Esophagus muscularis mucosa (tissue), 4 donors: ENCODE results near the gene BNC2. TPM values are rescaled to one million over a fixed set of nuclear protein-coding genes. Genes with fewer than 3 reads are reported as not detected.

Source experiments
- DNase-seq: peaks from one replicate; pipeline ENCODE4 v3.0.0-alpha.2; 2017; ENCODE audit errors: extremely low spot score
- H3K27ac ChIP-seq, 4 donors: fragments of 200-600 bp; sonication (generic); replicated peaks in 1 of 4; 1 replicate in 3 of 4; 2 replicates in 1 of 4; pipeline ENCODE4 v1.5.1; 2016 to 2019; ENCODE audit warnings: mild to moderate bottlenecking in 1 of 4
- H3K27me3 ChIP-seq, 4 donors: fragments of 200-600 bp; sonication (generic); one replicate each; pipeline versions ENCODE4 v1.5.1 to v1.6.0; 2016 to 2019
- H3K36me3 ChIP-seq, 4 donors: fragments of 200-600 bp; sonication (generic); one replicate each; pipeline ENCODE4 v1.5.1; 2016 to 2019
- H3K4me1 ChIP-seq, 4 donors: fragments of 200-600 bp; sonication (generic); one replicate each; pipeline ENCODE4 v1.5.1; 2016 to 2019
- H3K4me3 ChIP-seq, 4 donors: fragments of 200-600 bp; sonication (generic); 1 replicate in 2 of 4; 2 replicates in 2 of 4; pipeline ENCODE4 v1.5.1; 2016 to 2019; ENCODE audit warnings: mild to moderate bottlenecking in 4 of 4, moderate library complexity in 1 of 4
- H3K9me3 ChIP-seq, 4 donors: fragments of 200-600 bp; sonication (generic); 1 replicate in 3 of 4; 2 replicates in 1 of 4; pipeline ENCODE4 v1.5.1; 2016 to 2019
- CTCF ChIP-seq, 3 experiments: fragments of 200-600 bp in 2 of 3; fragments of 450-650 bp in 1 of 3; sonication (generic) in 2 of 3; IDR thresholded peaks; one replicate each; pipeline ENCODE4 v1.5.1; 2017 to 2019; ENCODE audit warnings: antibody characterized with exemption in 3 of 3, mild to moderate bottlenecking in 2 of 3, moderate library complexity in 1 of 3
- EP300 ChIP-seq: sonication (generic); formaldehyde crosslinking; IDR thresholded peaks from one replicate; pipeline ENCODE4 v1.6.1; 2017; ENCODE audit warnings: antibody characterized with exemption
- POLR2A ChIP-seq: fragments of 450-650 bp; IDR thresholded peaks from one replicate; pipeline ENCODE4 v1.6.1; 2017; ENCODE audit warnings: antibody characterized with exemption, moderate library complexity, mild to moderate bottlenecking, low read depth
- POLR2AphosphoS5 ChIP-seq, 2 donors: sonication (generic); formaldehyde crosslinking; IDR thresholded peaks; one replicate each; pipeline ENCODE4 v1.6.1; 2017; ENCODE audit warnings: antibody characterized with exemption in 2 of 2
- WGBS: methylation state at CpG from one replicate; pipeline ENCODE4 v1.1.5; 2018; 5-methylcytosine and 5-hydroxymethylcytosine counted together
- intact Hi-C: fragments of 100-400 bp; cut with DNase I; formaldehyde crosslinking; loops from one replicate; pipeline ENCODE4 v1.15.1; 2023
- total RNA-seq, 4 donors: library from RNA; depleted of rRNA; stranded (reverse); fragments of >200 nt; gene quantifications; one replicate each; pipeline versions ENCODE4 v1.1.0 to v1.2.1, GENCODE V29; 2016

The BNC2 gene
- total RNA-seq, 4 donors from 2014 or later = 95.3 to 138 (median 123) TPM

DNA sequence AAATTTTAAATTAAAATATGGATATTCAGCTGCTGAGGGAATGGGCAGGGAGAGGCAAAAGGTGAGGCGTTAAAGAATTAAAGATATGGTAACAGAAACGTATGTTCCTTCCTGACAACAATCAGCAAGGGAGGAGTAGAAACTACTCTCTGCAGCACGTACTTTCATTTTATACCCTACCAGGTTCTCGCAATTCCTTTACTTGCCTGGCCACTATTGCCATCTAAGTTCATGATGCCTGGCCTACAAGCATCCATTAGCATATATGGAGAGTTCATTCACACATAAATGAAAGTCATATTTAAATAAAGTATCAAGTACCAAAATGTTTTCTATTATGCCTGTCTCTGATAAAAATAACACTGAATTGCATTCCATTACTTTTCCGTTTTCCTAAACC is 125.1 kb downstream of the BNC2 start:
- no peak overlapping the region for H3K4me3 ChIP-seq
- no peak for DNase-seq
- intact Hi-C loops = no loop called here
- TF ChIP-seq POLR2A (no peak), POLR2AphosphoS5 (IDR thresholded peaks at IDR 0.05) (no peak), EP300 (no peak), CTCF (IDR thresholded peaks at IDR 0.05) (no peak)
- no peak overlapping the region for H3K27ac ChIP-seq
- H3K36me3 ChIP-seq = no peaks in the 10 kb centered on the region
- H3K4me1 ChIP-seq = peaks cover 0 to 29% (median 17%) of the 10 kb centered on the region in 4 donors
- no peaks in the 10 kb centered on the region for H3K27me3 ChIP-seq
- 66% methylated on average over 5 of the region's 5 CpGs for WGBS
- H3K9me3 ChIP-seq = no peaks in the 10 kb centered on the region

- H3K9me3 ChIP-seq = no peaks in the 10 kb centered on the region
- no peak overlapping the region for H3K27ac ChIP-seq
- no peaks in the 10 kb centered on the region for H3K36me3 ChIP-seq
- WGBS = 16% methylated on average over 2 of the region's 2 CpGs
- intact Hi-C loops = no loop called here
- peaks cover 0 to 29% (median 17%) of the 10 kb centered on the region in 4 donors for H3K4me1 ChIP-seq
- H3K27me3 ChIP-seq = no peaks in the 10 kb centered on the region
- no peak overlapping the region for H3K4me3 ChIP-seq
- DNase-seq = no peak
- TF ChIP-seq EP300 (no peak), CTCF (IDR thresholded peaks at IDR 0.05) (no peak), POLR2A (no peak)
These were observed 126.1 kb downstream of the BNC2 start for GRCh38 chr9:16744394-16744793.

- intact Hi-C loops = no loop called here
- TF ChIP-seq POLR2A (no peak), CTCF (IDR thresholded peaks at IDR 0.05) (no peak), EP300 (no peak), POLR2AphosphoS5 (IDR thresholded peaks at IDR 0.05) (no peak)
These were observed 127.1 kb downstream of the BNC2 start for GRCh38 chr9:16743375-16743774.

DNA sequence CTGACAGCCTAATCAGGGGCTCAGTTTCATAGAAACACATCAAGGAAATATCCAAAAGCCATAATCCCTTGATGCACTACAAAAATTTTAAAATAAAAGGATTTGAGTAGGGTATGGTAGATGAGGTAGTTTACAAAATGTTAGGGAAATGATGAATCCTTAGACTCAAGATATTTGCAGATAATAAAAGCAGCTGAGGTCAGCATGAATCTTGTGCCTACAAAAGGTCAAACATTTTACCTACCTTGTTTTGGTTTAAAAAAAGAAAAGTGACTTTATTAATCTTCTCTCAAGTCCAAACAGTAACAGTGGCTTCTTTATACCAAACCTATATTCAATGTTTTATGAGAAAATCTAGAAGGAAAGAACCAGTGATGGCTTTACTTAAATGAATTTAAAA is 135.5 kb downstream of the BNC2 start:
- Histone ChIP-seq H3K4me1 (peaks cover 0 to 13% (median 13%) of the 10 kb centered on the region in 4 donors), H3K27me3 (no peaks in the 10 kb centered on the region), H3K4me3 (no peak overlapping the region), H3K27ac (no peak overlapping the region), H3K9me3 (no peaks in the 10 kb centered on the region), H3K36me3 (peaks cover 0 to 5% (median 0%) of the 10 kb centered on the region in 4 donors)
- intact Hi-C loops = no loop called here
- TF ChIP-seq POLR2A (no peak), CTCF (IDR thresholded peaks at IDR 0.05) (no peak), EP300 (no peak), POLR2AphosphoS5 (IDR thresholded peaks at IDR 0.05) (no peak)
- DNase-seq = no peak

More at GRCh38 chr9:16743375-16743774, 127.1 kb downstream of the BNC2 start:
- Histone ChIP-seq H3K27me3 (no peaks in the 10 kb centered on the region), H3K36me3 (no peaks in the 10 kb centered on the region), H3K9me3 (no peaks in the 10 kb centered on the region), H3K4me1 (peaks cover 0 to 29% (median 17%) of the 10 kb centered on the region in 4 donors), H3K27ac (no peak overlapping the region), H3K4me3 (no peak overlapping the region)
- 71% methylated on average over 4 of the region's 4 CpGs for WGBS
- DNase-seq = no peak

DNA sequence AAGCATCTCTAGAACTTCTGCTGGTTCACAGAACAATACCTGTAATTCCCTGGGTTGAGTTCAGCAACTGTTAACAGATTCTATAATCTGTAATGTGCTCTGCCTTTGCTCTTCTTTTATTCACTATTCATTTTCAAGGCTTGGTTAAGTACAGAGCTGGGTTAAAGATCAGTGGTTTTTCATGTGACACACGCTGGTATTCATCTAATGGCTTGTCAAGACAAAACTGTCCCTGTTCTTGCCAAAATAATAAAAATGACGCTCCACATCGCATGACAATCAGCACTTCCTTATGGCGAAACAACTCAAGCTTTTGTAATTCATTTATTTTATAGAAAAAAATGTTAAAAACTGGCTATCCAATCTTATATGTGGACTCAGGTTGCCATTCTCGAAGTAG is 137.9 kb downstream of the BNC2 start:
- no peaks in the 10 kb centered on the region for H3K9me3 ChIP-seq
- H3K27ac ChIP-seq = no peak overlapping the region
- H3K36me3 ChIP-seq = peaks cover 0 to 5% (median 0%) of the 10 kb centered on the region in 4 donors
- TF ChIP-seq EP300 = no peak
- TF ChIP-seq POLR2A = no peak
- no peak for TF ChIP-seq POLR2AphosphoS5 (IDR thresholded peaks at IDR 0.05)
- TF ChIP-seq CTCF (IDR thresholded peaks at IDR 0.05) = no peak
- peaks cover 3 to 38% (median 37%) of the 10 kb centered on the region in 4 donors for H3K4me1 ChIP-seq
- intact Hi-C loops = no loop called here
- DNase-seq = no peak
- H3K4me3 ChIP-seq = no peak overlapping the region
- no peaks in the 10 kb centered on the region for H3K27me3 ChIP-seq
- WGBS = 78% methylated on average over 5 of the region's 5 CpGs
